Type B pancreatic cell (in vitro differentiated cells): ENCODE results near the gene MSH5. TPM values are rescaled to one million over a fixed set of nuclear protein-coding genes. Genes with fewer than 3 reads are reported as not detected.
A peak's percentile ranks its signal among the peaks of the same experiment; 100 is the strongest.

ENCODE experiments used
- DNase-seq: peaks from one replicate; pipeline ENCODE4 v3.0.0; 2021; ENCODE audit warnings: mixed read lengths; ENCODE audit not compliant: unreplicated experiment; ENCODE audit errors: extremely low spot score
- H3K27ac Mint-ChIP-seq: 2 replicates; pipeline ENCODE4 v1.8.0; 2021; ENCODE audit warnings: mild to moderate bottlenecking, mixed read lengths
- H3K27me3 Mint-ChIP-seq: 2 replicates; pipeline ENCODE4 v1.8.0; 2021; ENCODE audit warnings: mixed read lengths
- H3K36me3 Mint-ChIP-seq: 2 replicates; pipeline ENCODE4 v1.8.0; 2021; ENCODE audit warnings: mixed read lengths
- H3K4me1 Mint-ChIP-seq: one replicate; pipeline ENCODE4 v1.8.0; 2021; ENCODE audit warnings: mixed read lengths; ENCODE audit not compliant: unreplicated experiment
- H3K4me3 Mint-ChIP-seq: 2 replicates; pipeline ENCODE4 v1.8.0; 2021; ENCODE audit warnings: mild to moderate bottlenecking, mixed read lengths
- H3K9me3 Mint-ChIP-seq: 2 replicates; pipeline ENCODE4 v1.8.0; 2021; ENCODE audit warnings: mixed read lengths
- total RNA-seq: library from RNA; stranded (reverse); gene quantifications from 2 replicates; pipeline ENCODE4 v1.2.1, GENCODE V29; 2021; ENCODE audit warnings: low replicate concordance
- TF ChIP-seq, protein P1 (sequence below): fragments of 200-600 bp; sonication (generic); conservative IDR thresholded peaks from 2 replicates; pipeline ENCODE4 v1.5.0; 2021; ENCODE audit warnings: antibody characterized with exemption, mild to moderate bottlenecking

Gene MSH5
- total RNA-seq, 1 donor from 2014 or later = 46.7 TPM

DNA sequence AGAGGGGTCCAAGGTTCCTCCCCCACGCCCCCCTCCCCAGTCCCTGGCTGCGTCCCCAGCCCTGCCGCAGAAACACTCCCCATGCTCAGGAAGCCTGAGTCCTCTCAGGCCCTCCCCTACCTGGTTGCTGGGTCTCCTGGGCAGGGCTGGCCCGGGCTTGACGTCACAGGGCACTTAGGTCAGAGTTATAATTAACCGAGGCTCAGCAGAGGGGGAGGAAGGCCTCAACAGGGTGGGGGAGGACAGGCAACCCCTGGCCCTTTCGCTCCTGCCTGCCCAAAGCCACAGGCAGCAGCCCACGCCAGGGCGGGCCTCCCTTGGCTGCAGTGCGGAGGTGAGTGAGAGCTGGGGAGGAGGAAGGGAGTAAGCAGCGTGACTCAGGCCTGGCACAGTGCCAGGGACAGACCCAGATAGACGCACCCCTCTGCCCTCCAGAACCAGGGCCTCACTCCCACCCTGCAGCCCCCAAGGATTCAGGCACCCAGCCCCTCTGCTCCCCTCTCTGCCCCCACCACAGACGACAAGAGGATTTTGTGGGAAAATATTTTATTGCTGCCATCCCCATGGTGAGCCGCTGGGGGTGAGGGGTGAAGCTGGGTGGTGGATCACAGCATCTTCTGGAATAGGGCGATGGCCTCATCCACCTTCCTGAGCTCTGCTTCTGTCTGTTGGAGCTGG lies 37.3 kb downstream of the MSH5 start, which contains the start of gene VWA7:
VWA7 (minus strand) TSS at position 340 of the 678 bp plus-strand sequence. CDS start 549 bp downstream, outside the sequence.
- no peaks in the 10 kb centered on the region for H3K36me3 Mint-ChIP-seq
- no peaks in the 10 kb centered on the region for H3K9me3 Mint-ChIP-seq
- H3K27me3 Mint-ChIP-seq = no peaks in the 10 kb centered on the region
- peaks cover 11% of the 10 kb centered on the region for H3K4me1 Mint-ChIP-seq
- no peak for DNase-seq
- peak within 1 kb of the TSS; percentile 56 for H3K27ac Mint-ChIP-seq
- peak within 1 kb of the TSS; percentile 36 for H3K4me3 Mint-ChIP-seq
- TF ChIP-seq, protein P1, sequence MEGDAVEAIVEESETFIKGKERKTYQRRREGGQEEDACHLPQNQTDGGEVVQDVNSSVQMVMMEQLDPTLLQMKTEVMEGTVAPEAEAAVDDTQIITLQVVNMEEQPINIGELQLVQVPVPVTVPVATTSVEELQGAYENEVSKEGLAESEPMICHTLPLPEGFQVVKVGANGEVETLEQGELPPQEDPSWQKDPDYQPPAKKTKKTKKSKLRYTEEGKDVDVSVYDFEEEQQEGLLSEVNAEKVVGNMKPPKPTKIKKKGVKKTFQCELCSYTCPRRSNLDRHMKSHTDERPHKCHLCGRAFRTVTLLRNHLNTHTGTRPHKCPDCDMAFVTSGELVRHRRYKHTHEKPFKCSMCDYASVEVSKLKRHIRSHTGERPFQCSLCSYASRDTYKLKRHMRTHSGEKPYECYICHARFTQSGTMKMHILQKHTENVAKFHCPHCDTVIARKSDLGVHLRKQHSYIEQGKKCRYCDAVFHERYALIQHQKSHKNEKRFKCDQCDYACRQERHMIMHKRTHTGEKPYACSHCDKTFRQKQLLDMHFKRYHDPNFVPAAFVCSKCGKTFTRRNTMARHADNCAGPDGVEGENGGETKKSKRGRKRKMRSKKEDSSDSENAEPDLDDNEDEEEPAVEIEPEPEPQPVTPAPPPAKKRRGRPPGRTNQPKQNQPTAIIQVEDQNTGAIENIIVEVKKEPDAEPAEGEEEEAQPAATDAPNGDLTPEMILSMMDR = no peak

DNA sequence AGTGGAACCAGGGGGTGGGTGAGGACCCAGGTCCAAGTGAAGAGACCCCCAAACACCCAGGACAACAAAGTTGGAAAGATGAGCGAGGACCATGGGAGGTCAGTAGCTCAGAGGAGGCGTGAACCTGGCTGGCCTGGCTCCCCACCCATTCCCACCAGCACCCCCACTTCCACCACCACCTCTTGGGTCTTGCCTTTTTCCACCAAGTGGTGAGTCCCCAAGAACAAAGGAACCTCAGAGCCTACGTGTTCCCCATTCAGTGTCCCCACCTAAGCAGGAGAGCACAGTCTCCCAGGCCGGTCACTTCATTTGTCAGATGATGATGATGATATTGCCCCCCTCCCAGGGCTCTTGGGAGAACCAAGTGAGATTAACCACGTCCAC lies 37.9 kb downstream of the MSH5 start:
- peaks cover 11% of the 10 kb centered on the region for H3K4me1 Mint-ChIP-seq
- H3K36me3 Mint-ChIP-seq = peaks cover under 1% of the 10 kb centered on the region
- TF ChIP-seq, protein P1 = no peak
- H3K4me3 Mint-ChIP-seq = no peak overlapping the region
- H3K27me3 Mint-ChIP-seq = no peaks in the 10 kb centered on the region
- no peaks in the 10 kb centered on the region for H3K9me3 Mint-ChIP-seq
- peak overlapping the region; percentile 56 for H3K27ac Mint-ChIP-seq
- no peak for DNase-seq

DNA sequence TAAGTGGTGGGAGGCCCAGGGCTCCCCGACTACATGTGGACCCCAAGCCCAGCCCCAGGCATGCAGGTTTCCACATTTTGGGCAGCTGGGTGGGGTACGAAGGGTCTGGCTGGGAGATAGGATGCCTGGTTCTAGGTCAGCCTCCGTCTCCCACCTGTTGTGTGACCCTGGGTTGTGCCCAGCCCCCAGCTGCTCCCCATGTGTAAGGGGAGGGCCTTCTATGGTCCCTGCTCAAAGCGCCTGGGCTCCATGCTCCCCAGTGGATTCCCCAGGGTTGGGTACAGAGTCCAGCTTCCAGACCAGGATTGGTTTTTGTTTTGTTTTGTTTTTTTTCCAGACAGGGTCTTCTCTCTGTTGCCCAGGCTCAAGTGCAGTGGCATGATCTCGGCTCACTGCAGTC lies 38.4 kb downstream of the MSH5 start:
- H3K9me3 Mint-ChIP-seq = no peaks in the 10 kb centered on the region
- H3K4me1 Mint-ChIP-seq = peaks cover 11% of the 10 kb centered on the region
- no peak for DNase-seq
- H3K27me3 Mint-ChIP-seq = no peaks in the 10 kb centered on the region
- no peak overlapping the region for H3K4me3 Mint-ChIP-seq
- peaks cover 4% of the 10 kb centered on the region for H3K36me3 Mint-ChIP-seq
- peak overlapping the region; percentile 56 for H3K27ac Mint-ChIP-seq
- TF ChIP-seq, protein P1 = no peak

DNA sequence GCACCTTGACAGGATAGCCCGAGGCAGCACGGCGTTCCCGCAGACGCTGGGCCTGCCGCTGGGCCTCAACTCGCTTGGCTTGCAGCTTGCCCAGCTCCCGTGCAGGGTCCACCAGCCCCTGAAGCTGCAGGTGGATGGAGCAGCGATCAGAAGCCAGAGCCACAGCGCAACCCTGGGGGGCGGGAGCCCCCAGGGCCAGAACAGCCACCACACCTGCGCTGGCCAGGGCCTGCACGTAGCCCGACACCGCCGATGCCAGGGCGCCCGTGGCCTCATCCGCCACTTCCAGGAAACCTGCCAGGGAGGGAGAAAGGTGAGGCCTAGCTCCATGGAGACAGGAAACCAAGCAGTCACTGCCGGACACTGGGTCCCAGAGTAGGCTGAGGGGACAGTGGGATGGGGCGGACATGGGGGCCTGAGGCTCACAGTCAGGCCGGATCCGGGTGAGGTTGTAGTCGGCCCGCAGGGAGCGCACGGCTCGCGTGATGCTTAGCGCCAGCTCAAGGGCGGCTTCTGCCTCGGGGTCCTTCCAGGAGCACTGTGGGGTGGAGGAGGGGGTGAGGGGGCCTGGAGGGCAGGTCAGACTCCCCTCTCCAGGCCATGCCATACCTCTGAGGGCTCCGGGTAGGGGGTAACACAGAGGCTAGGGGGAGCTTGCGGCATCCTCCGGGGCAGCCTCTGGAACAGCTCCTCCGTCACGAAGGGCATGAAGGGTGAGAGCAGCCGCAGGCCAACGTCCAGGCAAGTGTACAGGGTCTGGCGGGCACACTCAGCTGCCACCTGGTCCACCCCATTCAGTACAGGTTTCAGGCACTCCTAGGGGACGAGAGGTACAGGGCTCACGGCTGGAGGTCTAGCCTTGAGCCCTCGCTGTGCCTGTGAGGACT lies 39.4 kb downstream of the MSH5 start:
- H3K27me3 Mint-ChIP-seq = no peaks in the 10 kb centered on the region
- TF ChIP-seq, protein P1 = no peak
- peaks cover 4% of the 10 kb centered on the region for H3K36me3 Mint-ChIP-seq
- peaks cover 11% of the 10 kb centered on the region for H3K4me1 Mint-ChIP-seq
- no peaks in the 10 kb centered on the region for H3K9me3 Mint-ChIP-seq
- DNase-seq = no peak
- H3K27ac Mint-ChIP-seq = no peak overlapping the region
- no peak overlapping the region for H3K4me3 Mint-ChIP-seq

DNA sequence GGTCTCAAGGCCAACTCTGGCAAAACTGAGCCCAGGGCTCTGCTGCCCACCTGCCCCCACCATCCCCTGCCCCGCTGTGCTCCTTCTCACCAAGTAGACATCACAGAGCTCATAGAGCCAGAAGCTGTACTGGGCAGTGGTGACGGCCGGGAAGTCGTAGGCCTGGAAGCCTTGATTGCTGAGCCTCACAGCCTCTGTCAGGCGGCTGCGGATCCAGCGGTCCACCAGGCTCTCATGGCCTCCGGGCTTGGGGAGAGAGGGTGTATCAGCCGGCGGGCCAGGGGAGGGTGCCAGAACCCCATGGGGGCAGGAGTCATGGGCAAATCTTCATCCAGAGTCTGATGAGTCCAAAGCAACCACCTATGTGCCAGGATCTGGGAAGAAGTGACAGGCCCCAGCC lies 40.1 kb downstream of the MSH5 start:
- Mint-ChIP-seq H3K36me3 (peaks cover 4% of the 10 kb centered on the region), H3K9me3 (no peaks in the 10 kb centered on the region), H3K27ac (no peak overlapping the region), H3K27me3 (no peaks in the 10 kb centered on the region), H3K4me1 (peaks cover 11% of the 10 kb centered on the region), H3K4me3 (no peak overlapping the region)
- TF ChIP-seq, protein P1 = no peak
- DNase-seq = no peak
